Nephron (organoid): Measurements from ENCODE around the gene BMPR1B.
"Not testable (repeated sequence)": the region's sequence is repeated elsewhere in the genome, so short reads cannot be mapped to it uniquely, and the experiment has no call there.

Experiments used
- H3K27ac Mint-ChIP-seq, 3 experiments: 2 replicates each; pipeline ENCODE4 v1.8.0; 2020; ENCODE audit warnings: mixed read lengths in 3 of 3, mild to moderate bottlenecking in 2 of 3, moderate library complexity in 1 of 3
- H3K27me3 Mint-ChIP-seq: 2 replicates; pipeline ENCODE4 v1.8.0; 2021; ENCODE audit warnings: low read depth, mild to moderate bottlenecking, moderate library complexity, mixed read lengths
- H3K36me3 Mint-ChIP-seq: 2 replicates; pipeline ENCODE4 v1.8.0; 2020; ENCODE audit warnings: low read depth, mixed read lengths
- H3K4me1 Mint-ChIP-seq: 2 replicates; pipeline ENCODE4 v1.8.0; 2020; ENCODE audit warnings: mixed read lengths
- H3K4me3 Mint-ChIP-seq, 3 experiments: 2 replicates each; pipeline ENCODE4 v1.8.0; 2020; ENCODE audit warnings: mild to moderate bottlenecking in 3 of 3, mixed read lengths in 3 of 3, moderate library complexity in 2 of 3
- H3K9me3 Mint-ChIP-seq: 2 replicates; pipeline ENCODE4 v1.8.0; 2020; ENCODE audit warnings: mixed read lengths
- TF ChIP-seq, protein P1 (sequence below), 3 experiments: fragments of 200-600 bp; sonication (generic); IDR thresholded peaks; one replicate each; pipeline ENCODE4 v1.5.0; 2021; ENCODE audit warnings: antibody characterized with exemption in 3 of 3; ENCODE audit not compliant: unreplicated experiment in 3 of 3

Gene BMPR1B

DNA sequence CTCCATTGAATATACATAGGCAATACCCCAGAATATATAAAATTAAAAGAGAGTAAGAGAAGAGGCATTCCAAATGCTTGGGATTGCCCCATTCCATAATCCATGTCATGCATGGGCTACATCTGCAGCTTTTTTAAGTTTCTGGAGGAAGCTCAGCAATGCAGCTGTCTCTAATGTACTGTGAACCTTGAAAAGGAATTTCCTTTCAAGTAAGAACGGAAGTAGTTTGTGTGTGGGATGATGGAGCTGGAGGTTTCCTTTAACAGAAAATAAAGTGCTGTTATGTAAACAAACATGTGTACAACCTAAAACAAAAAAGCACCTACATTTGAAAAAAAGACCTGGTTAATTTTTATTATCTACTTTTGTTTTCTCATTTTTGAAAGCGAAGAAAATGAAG, 303.5 kb downstream of the BMPR1B start:
- peaks cover 34% of the 10 kb centered on the region for H3K4me1 Mint-ChIP-seq
- H3K9me3 Mint-ChIP-seq: no peaks in the 10 kb centered on the region
- peaks cover 4% of the 10 kb centered on the region for H3K36me3 Mint-ChIP-seq
- TF ChIP-seq, protein P1, sequence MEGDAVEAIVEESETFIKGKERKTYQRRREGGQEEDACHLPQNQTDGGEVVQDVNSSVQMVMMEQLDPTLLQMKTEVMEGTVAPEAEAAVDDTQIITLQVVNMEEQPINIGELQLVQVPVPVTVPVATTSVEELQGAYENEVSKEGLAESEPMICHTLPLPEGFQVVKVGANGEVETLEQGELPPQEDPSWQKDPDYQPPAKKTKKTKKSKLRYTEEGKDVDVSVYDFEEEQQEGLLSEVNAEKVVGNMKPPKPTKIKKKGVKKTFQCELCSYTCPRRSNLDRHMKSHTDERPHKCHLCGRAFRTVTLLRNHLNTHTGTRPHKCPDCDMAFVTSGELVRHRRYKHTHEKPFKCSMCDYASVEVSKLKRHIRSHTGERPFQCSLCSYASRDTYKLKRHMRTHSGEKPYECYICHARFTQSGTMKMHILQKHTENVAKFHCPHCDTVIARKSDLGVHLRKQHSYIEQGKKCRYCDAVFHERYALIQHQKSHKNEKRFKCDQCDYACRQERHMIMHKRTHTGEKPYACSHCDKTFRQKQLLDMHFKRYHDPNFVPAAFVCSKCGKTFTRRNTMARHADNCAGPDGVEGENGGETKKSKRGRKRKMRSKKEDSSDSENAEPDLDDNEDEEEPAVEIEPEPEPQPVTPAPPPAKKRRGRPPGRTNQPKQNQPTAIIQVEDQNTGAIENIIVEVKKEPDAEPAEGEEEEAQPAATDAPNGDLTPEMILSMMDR (IDR thresholded peaks at IDR 0.05; ENCODE audit: unreplicated experiment in 3 of 3): no peak
- H3K27me3 Mint-ChIP-seq: no peaks in the 10 kb centered on the region
- H3K4me3 Mint-ChIP-seq: no peak overlapping the region
- peak overlapping the region; percentile 75 to 87 (median 86) for H3K27ac Mint-ChIP-seq

DNA sequence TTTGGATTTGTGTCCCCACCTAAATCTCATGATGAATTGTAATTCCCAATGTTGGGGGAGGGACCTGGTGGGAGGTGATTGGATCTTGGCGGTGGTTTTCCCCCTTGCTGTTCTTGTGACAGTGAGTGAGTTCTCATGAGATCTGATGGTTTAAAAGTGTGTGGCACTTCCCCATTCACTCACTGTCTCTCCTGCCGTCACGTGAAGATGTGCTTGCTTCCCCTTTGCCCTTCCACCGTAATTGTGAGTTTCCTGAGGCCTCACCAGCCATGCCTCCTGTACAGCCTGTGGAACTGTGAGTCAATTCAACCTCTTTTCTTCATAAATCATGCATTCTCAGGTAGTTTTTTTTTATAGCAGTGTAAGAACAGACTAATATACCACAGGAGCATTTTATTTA, 304.0 kb downstream of the BMPR1B start:
- H3K27ac Mint-ChIP-seq: peak overlapping the region; percentile 75 to 87 (median 86)
- H3K36me3 Mint-ChIP-seq, H3K27me3 Mint-ChIP-seq, H3K9me3 Mint-ChIP-seq, H3K4me3 Mint-ChIP-seq: not testable (repeated sequence)
- H3K4me1 Mint-ChIP-seq: peaks cover 36% of the 10 kb centered on the region

DNA sequence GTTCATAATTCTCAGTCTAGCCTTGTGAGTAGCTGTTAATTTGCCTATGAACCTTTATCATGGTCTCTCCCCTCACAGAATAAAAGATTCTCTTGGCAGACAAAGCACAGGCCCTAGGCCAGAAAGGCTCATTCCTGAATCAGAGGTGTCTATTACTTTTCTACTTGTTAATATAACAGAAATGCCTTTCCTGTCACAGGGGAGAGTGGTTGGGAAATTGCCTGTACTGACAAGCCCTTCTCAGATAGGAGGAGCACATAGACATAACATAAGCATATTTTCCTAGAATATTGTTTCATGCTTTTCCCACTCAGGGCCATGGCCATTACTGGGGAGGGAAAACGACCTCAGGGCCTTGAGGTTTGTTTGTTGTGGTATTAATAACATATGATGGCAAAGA, 308.3 kb downstream of the BMPR1B start:
- TF ChIP-seq, protein P1 (IDR thresholded peaks at IDR 0.05; ENCODE audit: unreplicated experiment in 3 of 3): no peak
- peak overlapping the region in 2 of 3 experiments; percentile 11 to 51 for H3K27ac Mint-ChIP-seq
- H3K4me3 Mint-ChIP-seq: no peak overlapping the region
- peaks cover 16% of the 10 kb centered on the region for H3K4me1 Mint-ChIP-seq
- peaks cover 8% of the 10 kb centered on the region for H3K36me3 Mint-ChIP-seq
- H3K27me3 Mint-ChIP-seq: no peaks in the 10 kb centered on the region
- H3K9me3 Mint-ChIP-seq: peaks cover 5% of the 10 kb centered on the region

DNA sequence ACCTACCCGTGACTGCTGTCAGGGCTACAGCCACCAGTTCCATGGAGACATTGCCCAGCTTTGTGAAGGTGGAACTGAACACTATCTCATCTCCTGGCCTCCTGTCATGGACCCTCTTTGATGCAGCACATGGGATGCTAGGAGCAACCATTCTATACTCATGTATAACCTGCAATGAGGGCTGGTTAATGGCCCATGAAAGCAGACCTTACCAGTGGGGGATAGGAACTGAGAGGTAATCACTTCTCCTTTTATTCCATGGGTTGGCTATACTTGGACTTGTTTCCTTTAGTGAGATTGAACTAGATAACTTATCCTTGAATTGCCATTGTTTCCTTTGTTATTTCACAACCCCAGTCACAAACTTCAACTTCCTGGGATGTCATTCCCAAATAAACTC, 310.6 kb downstream of the BMPR1B start:
- Mint-ChIP-seq H3K9me3 (peaks cover 5% of the 10 kb centered on the region), H3K36me3 (peaks cover 8% of the 10 kb centered on the region), H3K27ac (no peak overlapping the region), H3K27me3 (no peaks in the 10 kb centered on the region), H3K4me1 (peaks cover 6% of the 10 kb centered on the region), H3K4me3 (no peak overlapping the region)
- TF ChIP-seq, protein P1 (IDR thresholded peaks at IDR 0.05; ENCODE audit: unreplicated experiment in 3 of 3): no peak

DNA sequence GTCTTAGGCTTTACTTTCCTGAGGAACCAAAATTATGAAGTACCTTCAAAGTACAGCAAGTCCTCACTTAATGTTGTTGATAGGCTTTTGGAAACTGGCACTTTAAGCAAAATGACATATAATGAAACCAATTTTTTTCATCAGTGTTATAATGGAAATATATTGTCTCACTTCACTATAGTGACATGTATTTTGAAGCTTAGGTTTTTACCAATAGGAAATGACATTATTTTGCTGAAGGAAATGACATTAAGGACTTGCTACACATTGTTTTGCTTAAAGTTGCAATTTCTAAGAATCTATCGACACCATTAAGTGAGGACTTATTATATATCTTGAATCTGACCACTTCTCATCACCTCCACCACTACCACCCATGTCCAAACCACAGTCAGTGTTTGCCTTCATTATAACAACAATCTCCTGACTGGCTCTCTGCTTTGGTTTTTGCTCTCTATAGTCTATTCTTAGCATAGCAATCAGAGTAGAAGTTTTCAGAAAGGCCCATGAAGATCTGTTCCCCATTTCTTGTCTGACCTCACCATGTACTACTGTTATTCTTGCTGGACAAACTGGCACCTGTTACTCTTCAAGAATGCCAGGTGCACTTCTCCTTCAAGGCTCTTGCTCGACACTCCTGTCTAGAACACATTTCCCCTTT, 311.2 kb downstream of the BMPR1B start:
- H3K27ac Mint-ChIP-seq: peak overlapping the region in 1 of 3 experiments; percentile 6
- peaks cover 6% of the 10 kb centered on the region for H3K4me1 Mint-ChIP-seq
- no peaks in the 10 kb centered on the region for H3K27me3 Mint-ChIP-seq
- no peak overlapping the region for H3K4me3 Mint-ChIP-seq
- peaks cover 5% of the 10 kb centered on the region for H3K9me3 Mint-ChIP-seq
- TF ChIP-seq, protein P1 (IDR thresholded peaks at IDR 0.05; ENCODE audit: unreplicated experiment in 3 of 3): no peak
- peaks cover 4% of the 10 kb centered on the region for H3K36me3 Mint-ChIP-seq

DNA sequence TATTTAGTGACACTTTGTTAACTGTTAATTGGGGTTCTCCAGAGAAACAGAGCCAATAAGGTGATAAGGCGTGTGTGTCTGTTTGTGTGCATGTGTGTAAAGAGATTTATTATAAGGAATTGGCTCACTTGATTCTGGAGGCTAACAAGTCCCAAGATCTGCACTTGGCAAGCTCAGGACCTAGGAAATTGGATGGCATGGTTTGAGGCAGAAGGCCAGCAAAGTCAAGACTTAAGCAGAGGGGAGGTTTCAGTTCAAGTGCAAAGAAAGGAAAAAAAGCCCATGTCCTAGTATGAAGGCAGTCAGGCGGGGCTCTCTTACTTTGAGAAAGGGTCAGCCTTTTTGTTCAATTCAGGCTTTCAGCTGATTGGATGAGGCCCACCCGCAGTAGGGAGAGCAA, 314.1 kb downstream of the BMPR1B start:
- Mint-ChIP-seq H3K36me3 (peaks cover 4% of the 10 kb centered on the region), H3K9me3 (peaks cover 5% of the 10 kb centered on the region), H3K27ac (no peak overlapping the region), H3K27me3 (peaks cover 3% of the 10 kb centered on the region), H3K4me3 (no peak overlapping the region), H3K4me1 (no peaks in the 10 kb centered on the region)
- TF ChIP-seq, protein P1 (IDR thresholded peaks at IDR 0.05; ENCODE audit: unreplicated experiment in 3 of 3): no peak
